HL-60 (cell line): Measurements from ENCODE around the gene ZPBP2.
"Not testable (repeated sequence)": the region's sequence is repeated elsewhere in the genome, so short reads cannot be mapped to it uniquely, and the experiment has no call there.

Source experiments
- DNase-seq, 2 experiments: peaks; one replicate each; pipeline ENCODE4 v3.0.0-alpha.2; 2010 to 2020; ENCODE audit warnings: low read depth in 1 of 2, low spot score in 1 of 2
- H3K27ac ChIP-seq: fragments of 250-450 bp; sonication (Bioruptor Pico); replicated peaks from 2 replicates; pipeline ENCODE4 v1.5.1; 2020; ENCODE audit warnings: mild to moderate bottlenecking, moderate library complexity
- H3K27me3 ChIP-seq: fragments of 250-450 bp; sonication (Bioruptor Pico); 2 replicates; pipeline ENCODE4 v1.5.1; 2021; ENCODE audit warnings: mild to moderate bottlenecking, moderate library complexity; ENCODE audit not compliant: insufficient read depth, poor library complexity, severe bottlenecking
- H3K4me3 ChIP-seq: replicated peaks from 2 replicates; pipeline ENCODE4 v1.5.1; 2011; ENCODE audit warnings: mild to moderate bottlenecking, control low read depth, low read length; ENCODE audit not compliant: insufficient read depth
- GABPA ChIP-seq: IDR thresholded peaks from 2 replicates; pipeline ENCODE4 v1.6.1; 2012; ENCODE audit warnings: low read depth
- POLR2AphosphoS5 ChIP-seq: IDR thresholded peaks from 2 replicates; pipeline ENCODE4 v1.6.1; 2012; ENCODE audit warnings: low read depth
- SPI1 ChIP-seq: IDR thresholded peaks from 2 replicates; pipeline ENCODE4 v1.6.1; 2012; ENCODE audit warnings: low read depth, mild to moderate bottlenecking, borderline replicate concordance
- TF ChIP-seq, protein P1 (sequence below): IDR thresholded peaks from 2 replicates; pipeline ENCODE4 v1.6.1; 2012; ENCODE audit warnings: low read depth; ENCODE audit not compliant: insufficient replicate concordance
- TF ChIP-seq, protein P2 (sequence below): IDR thresholded peaks from one replicate; pipeline ENCODE4 v1.5.1; 2011; ENCODE audit warnings: low read length, control low read depth, inconsistent platforms; ENCODE audit not compliant: insufficient read depth

ZPBP2 gene

DNA sequence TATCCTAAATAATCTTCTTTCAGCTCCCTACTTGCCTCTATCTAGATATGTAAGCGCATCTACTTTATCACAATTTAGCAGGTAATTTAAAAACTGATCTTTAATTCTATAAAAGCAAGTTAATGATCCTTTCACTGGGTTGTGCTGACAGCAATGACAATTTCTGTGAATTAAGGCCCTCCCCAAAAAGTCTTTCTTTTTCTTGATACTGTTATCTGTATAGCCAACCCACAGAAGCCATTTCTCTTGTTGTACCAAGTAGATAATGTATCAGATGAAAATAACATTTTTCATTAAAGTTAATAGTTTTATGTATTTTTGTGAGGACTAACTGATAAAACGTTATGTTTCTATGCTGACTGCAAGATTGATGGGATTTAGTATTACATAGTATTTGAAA is 3.8 kb downstream of the ZPBP2 start:
- Histone ChIP-seq H3K4me3 (no peak overlapping the region), H3K27ac (no peak overlapping the region)

DNA sequence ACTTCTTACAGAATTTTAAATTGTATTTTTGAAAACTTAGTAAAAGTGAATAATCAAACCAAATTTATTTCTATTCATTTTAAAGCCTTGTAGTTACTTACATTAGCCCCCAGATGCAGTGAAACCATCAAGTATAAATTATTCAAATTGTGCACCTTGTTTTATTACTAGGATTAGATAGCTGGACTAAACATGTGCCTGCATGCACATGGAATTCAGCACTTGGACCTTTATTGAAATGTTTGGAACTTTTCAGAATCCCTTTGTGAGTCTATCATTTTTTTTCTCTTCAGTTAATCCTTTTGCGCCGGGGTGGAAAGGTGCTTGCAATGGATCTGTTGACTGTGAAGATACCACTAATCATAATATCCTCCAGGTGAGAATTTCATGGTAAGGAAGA is 4.7 kb downstream of the ZPBP2 start:
- no peak overlapping the region for H3K4me3 ChIP-seq
- no peaks in the 10 kb centered on the region for H3K27me3 ChIP-seq
- H3K27ac ChIP-seq, result no peak overlapping the region
- DNase-seq, result no peak
- TF ChIP-seq, protein P1, sequence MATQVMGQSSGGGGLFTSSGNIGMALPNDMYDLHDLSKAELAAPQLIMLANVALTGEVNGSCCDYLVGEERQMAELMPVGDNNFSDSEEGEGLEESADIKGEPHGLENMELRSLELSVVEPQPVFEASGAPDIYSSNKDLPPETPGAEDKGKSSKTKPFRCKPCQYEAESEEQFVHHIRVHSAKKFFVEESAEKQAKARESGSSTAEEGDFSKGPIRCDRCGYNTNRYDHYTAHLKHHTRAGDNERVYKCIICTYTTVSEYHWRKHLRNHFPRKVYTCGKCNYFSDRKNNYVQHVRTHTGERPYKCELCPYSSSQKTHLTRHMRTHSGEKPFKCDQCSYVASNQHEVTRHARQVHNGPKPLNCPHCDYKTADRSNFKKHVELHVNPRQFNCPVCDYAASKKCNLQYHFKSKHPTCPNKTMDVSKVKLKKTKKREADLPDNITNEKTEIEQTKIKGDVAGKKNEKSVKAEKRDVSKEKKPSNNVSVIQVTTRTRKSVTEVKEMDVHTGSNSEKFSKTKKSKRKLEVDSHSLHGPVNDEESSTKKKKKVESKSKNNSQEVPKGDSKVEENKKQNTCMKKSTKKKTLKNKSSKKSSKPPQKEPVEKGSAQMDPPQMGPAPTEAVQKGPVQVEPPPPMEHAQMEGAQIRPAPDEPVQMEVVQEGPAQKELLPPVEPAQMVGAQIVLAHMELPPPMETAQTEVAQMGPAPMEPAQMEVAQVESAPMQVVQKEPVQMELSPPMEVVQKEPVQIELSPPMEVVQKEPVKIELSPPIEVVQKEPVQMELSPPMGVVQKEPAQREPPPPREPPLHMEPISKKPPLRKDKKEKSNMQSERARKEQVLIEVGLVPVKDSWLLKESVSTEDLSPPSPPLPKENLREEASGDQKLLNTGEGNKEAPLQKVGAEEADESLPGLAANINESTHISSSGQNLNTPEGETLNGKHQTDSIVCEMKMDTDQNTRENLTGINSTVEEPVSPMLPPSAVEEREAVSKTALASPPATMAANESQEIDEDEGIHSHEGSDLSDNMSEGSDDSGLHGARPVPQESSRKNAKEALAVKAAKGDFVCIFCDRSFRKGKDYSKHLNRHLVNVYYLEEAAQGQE, result no peak
- TF ChIP-seq, protein P2, sequence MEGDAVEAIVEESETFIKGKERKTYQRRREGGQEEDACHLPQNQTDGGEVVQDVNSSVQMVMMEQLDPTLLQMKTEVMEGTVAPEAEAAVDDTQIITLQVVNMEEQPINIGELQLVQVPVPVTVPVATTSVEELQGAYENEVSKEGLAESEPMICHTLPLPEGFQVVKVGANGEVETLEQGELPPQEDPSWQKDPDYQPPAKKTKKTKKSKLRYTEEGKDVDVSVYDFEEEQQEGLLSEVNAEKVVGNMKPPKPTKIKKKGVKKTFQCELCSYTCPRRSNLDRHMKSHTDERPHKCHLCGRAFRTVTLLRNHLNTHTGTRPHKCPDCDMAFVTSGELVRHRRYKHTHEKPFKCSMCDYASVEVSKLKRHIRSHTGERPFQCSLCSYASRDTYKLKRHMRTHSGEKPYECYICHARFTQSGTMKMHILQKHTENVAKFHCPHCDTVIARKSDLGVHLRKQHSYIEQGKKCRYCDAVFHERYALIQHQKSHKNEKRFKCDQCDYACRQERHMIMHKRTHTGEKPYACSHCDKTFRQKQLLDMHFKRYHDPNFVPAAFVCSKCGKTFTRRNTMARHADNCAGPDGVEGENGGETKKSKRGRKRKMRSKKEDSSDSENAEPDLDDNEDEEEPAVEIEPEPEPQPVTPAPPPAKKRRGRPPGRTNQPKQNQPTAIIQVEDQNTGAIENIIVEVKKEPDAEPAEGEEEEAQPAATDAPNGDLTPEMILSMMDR, result no peak
- TF ChIP-seq POLR2AphosphoS5 (no peak), SPI1 (no peak), GABPA (no peak)

More for the DNA sequence above, 3.8 kb downstream of the ZPBP2 start:
- TF ChIP-seq GABPA (no peak), SPI1 (no peak), POLR2AphosphoS5 (no peak)
- TF ChIP-seq, protein P2, result no peak
- TF ChIP-seq, protein P1, result no peak
- no peaks in the 10 kb centered on the region for H3K27me3 ChIP-seq
- no peak for DNase-seq

DNA sequence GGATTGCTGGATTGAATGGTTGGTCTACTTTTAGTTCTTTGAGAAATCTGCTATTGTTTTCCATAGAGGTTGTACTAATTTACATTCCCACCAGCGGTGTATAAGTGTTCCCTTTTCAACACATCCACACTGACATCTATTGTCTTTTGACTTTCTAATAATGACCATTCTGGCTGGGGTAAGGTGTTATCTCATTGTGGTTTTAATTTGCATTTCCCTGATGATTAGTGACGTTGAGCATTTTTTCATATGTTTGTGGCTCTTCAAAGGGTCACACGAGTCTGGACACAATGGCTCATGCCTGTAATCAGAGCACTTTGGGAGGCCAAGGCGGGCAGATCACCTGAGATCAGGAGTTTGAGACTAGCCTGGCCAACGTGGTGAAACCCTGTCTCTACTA is 18.1 kb downstream of the ZPBP2 start:
- H3K27me3 ChIP-seq, H3K4me3 ChIP-seq, DNase-seq, H3K27ac ChIP-seq: not testable (repeated sequence)

DNA sequence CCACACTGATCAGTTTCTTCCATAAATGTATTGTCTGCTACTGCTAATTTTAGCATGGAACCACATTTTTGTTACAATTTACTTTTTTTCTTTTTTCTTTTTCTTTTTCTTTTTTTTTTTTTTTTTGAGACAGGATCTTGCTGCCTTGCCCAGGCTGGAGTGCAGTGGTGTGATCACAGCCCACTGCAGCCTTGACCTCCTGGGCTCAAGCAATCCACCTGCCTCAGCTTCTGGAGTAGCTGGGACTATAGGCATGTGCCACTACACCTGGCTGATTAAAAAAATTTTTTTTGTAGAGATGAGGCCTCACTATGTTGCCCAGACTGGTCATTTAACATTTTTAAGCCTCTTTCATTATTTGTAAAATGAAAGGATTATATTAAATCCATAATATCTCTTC is 19.1 kb downstream of the ZPBP2 start:
- H3K27me3 ChIP-seq, result no peaks in the 10 kb centered on the region

More for the DNA sequence above, 19.1 kb downstream of the ZPBP2 start:
- Histone ChIP-seq H3K27ac (no peak overlapping the region), H3K4me3 (no peak overlapping the region)
- TF ChIP-seq POLR2AphosphoS5 (no peak), GABPA (no peak), SPI1 (no peak)
- TF ChIP-seq, protein P2, result no peak
- TF ChIP-seq, protein P1, result no peak
- no peak for DNase-seq
